Upper lobe of left lung (tissue), 6 donors: Measurements from ENCODE around the gene TPRX2. TPM values are rescaled to one million over a fixed set of nuclear protein-coding genes. Genes with fewer than 3 reads are reported as not detected.

Source experiments
- total RNA-seq, 6 donors: library from RNA; depleted of rRNA in 4 of 6; stranded (reverse); fragments of >200 nt in 4 of 6; gene quantifications; one replicate each; pipeline versions ENCODE4 v1.1.0 to v1.2.1, GENCODE V29; 2016 to 2021
- donor health status: DM: no; HTN: no; CAD: no; lungs with moderate emphysema.
- donor health status: DM: no; HTN: yes; CAD: no; lungs with severe emphysema.

Gene TPRX2
- total RNA-seq, 6 donors from 2014 or later = not detected

Other genes with a start within 250 kb of the TPRX2 start
- gene EHD2, start 145.8 kb upstream of the TPRX2 start, total RNA-seq = 100 to 1,000 TPM in 4 of 6 donors, 10 to 100 TPM in 2; 80.7 to 426 (median 181) TPM
- 100 to 1,000 TPM; 261 to 432 (median 282) TPM for gene NOP53, start 113.7 kb upstream of the TPRX2 start, total RNA-seq
- 100 to 1,000 TPM; 194 to 455 (median 325) TPM for gene SELENOW, start 80.5 kb upstream of the TPRX2 start, total RNA-seq
- gene TPRX1, start 54.7 kb upstream of the TPRX2 start, total RNA-seq = not detected
- not detected for gene CRX, start 37.3 kb upstream of the TPRX2 start, total RNA-seq
- gene SULT2A1, start 27.1 kb downstream of the TPRX2 start, total RNA-seq = under 1 TPM in 2 of 6 donors, not detected in 4; 0.20 to 0.31 TPM
- not detected for gene BSPH1, start 132.9 kb downstream of the TPRX2 start, total RNA-seq
- gene ELSPBP1, start 135.4 kb downstream of the TPRX2 start, total RNA-seq = not detected
- not detected for gene CABP5, start 184.8 kb downstream of the TPRX2 start, total RNA-seq